Hepatocyte (in vitro differentiated cells): ENCODE data around the gene GPC3. TPM values are rescaled to one million over a fixed set of nuclear protein-coding genes. Genes with fewer than 3 reads are reported as not detected.

Experiments
- DNase-seq: peaks from one replicate; pipeline ENCODE4 v3.0.0-alpha.2; 2016; ENCODE audit warnings: low spot score
- H2AFZ ChIP-seq: fragments of 200-600 bp; sonication (generic); 2 replicates; pipeline ENCODE4 v1.6.0; 2016; ENCODE audit warnings: antibody characterized with exemption, mild to moderate bottlenecking
- H3K27ac ChIP-seq: fragments of 200-600 bp; sonication (generic); 2 replicates; pipeline ENCODE4 v1.5.1; 2016; ENCODE audit warnings: mild to moderate bottlenecking
- H3K27me3 ChIP-seq: fragments of 200-600 bp; sonication (generic); 2 replicates; pipeline ENCODE4 v1.6.1; 2016
- H3K36me3 ChIP-seq: fragments of 200-600 bp; sonication (generic); replicated peaks from 2 replicates; pipeline ENCODE4 v1.5.1; 2016; ENCODE audit warnings: low read depth; ENCODE audit not compliant: insufficient read depth
- H3K4me1 ChIP-seq: fragments of 200-600 bp; sonication (generic); 2 replicates; pipeline ENCODE4 v1.5.1; 2016; ENCODE audit warnings: mild to moderate bottlenecking, moderate library complexity; ENCODE audit not compliant: insufficient read depth
- H3K4me2 ChIP-seq: fragments of 200-600 bp; sonication (generic); 2 replicates; pipeline ENCODE4 v1.6.0; 2016
- H3K4me3 ChIP-seq: fragments of 200-600 bp; sonication (generic); 2 replicates; pipeline ENCODE4 v1.5.1; 2016; ENCODE audit warnings: mild to moderate bottlenecking
- H3K79me2 ChIP-seq: fragments of 200-600 bp; sonication (generic); 2 replicates; pipeline ENCODE4 v1.6.0; 2017; ENCODE audit warnings: mild to moderate bottlenecking
- H3K9me2 ChIP-seq: fragments of 200-600 bp; sonication (generic); replicated peaks from 2 replicates; pipeline ENCODE4 v1.6.0; 2017; ENCODE audit warnings: mild to moderate bottlenecking; ENCODE audit not compliant: insufficient read depth
- H3K9me3 ChIP-seq: fragments of 200-600 bp; sonication (generic); 2 replicates; pipeline ENCODE4 v1.5.1; 2016; ENCODE audit warnings: low read depth, mild to moderate bottlenecking
- H4K20me1 ChIP-seq: fragments of 200-600 bp; sonication (generic); 2 replicates; pipeline ENCODE4 v1.6.0; 2016; ENCODE audit warnings: mild to moderate bottlenecking; ENCODE audit not compliant: insufficient read depth, poor library complexity, severe bottlenecking
- CTCF ChIP-seq: fragments of 200-600 bp; sonication (generic); IDR thresholded peaks from 2 replicates; pipeline ENCODE4 v1.5.1; 2016; ENCODE audit warnings: antibody characterized with exemption, mild to moderate bottlenecking; ENCODE audit not compliant: poor library complexity
- EZH2 ChIP-seq: fragments of 200-600 bp; sonication (generic); IDR thresholded peaks from 2 replicates; pipeline ENCODE4 v1.6.1; 2016; ENCODE audit warnings: antibody characterized with exemption, mild to moderate bottlenecking, borderline replicate concordance
- EZH2phosphoT487 ChIP-seq: fragments of 200-600 bp; sonication (generic); IDR thresholded peaks from one replicate; pipeline ENCODE4 v1.6.1; 2018; ENCODE audit warnings: antibody characterized with exemption, mild to moderate bottlenecking, low read depth, moderate library complexity; ENCODE audit not compliant: unreplicated experiment, severe bottlenecking
- WGBS: methylation state at CpG from one replicate; pipeline ENCODE4 v1.1.6; 2016; ENCODE audit warnings: low lambda C conversion rate; ENCODE audit errors: missing lambda C conversion rate; 5-methylcytosine and 5-hydroxymethylcytosine counted together
- polyA plus RNA-seq: library from polyadenylated mRNA; unstranded; fragments of >200 nt; fragmentation: Nextera tagmentation; extraction: Ambion mirVana; gene quantifications from 2 replicates; pipeline ENCODE4 v1.2.1, GENCODE V29; 2016
- total RNA-seq: library from RNA; depleted of rRNA; stranded (reverse); fragments of >200 nt; gene quantifications from 2 replicates; pipeline ENCODE4 v1.2.3, GENCODE V29; 2014

The GPC3 gene
- total and polyA plus RNA-seq, 2 experiments from 2014 or later = 789 to 860 TPM

GRCh38 chrX:133742602-133743305 is 242.6 kb downstream of the GPC3 start:
- Histone ChIP-seq H3K9me3 (no peaks in the 10 kb centered on the region), H3K4me2 (no peak overlapping the region), H3K4me3 (no peak overlapping the region), H3K36me3 (no peaks in the 10 kb centered on the region), H3K4me1 (no peaks in the 10 kb centered on the region), H3K79me2 (peaks cover 10% of the 10 kb centered on the region), H3K9me2 (no peaks in the 10 kb centered on the region), H2AFZ (no peak overlapping the region), H4K20me1 (peaks cover 3% of the 10 kb centered on the region), H3K27me3 (no peaks in the 10 kb centered on the region), H3K27ac (no peak overlapping the region)
- no peak for DNase-seq
- 71% methylated on average over 3 of the region's 3 CpGs for WGBS
- TF ChIP-seq EZH2phosphoT487 = no peak
- TF ChIP-seq CTCF = no peak
- no peak for TF ChIP-seq EZH2

GRCh38 chrX:133741303-133741702 is 244.1 kb downstream of the GPC3 start:
- Histone ChIP-seq H3K4me2 (no peak overlapping the region), H3K9me3 (no peaks in the 10 kb centered on the region), H3K9me2 (no peaks in the 10 kb centered on the region), H2AFZ (no peak overlapping the region), H3K4me1 (no peaks in the 10 kb centered on the region), H3K36me3 (no peaks in the 10 kb centered on the region), H3K27ac (no peak overlapping the region), H3K27me3 (no peaks in the 10 kb centered on the region), H3K4me3 (no peak overlapping the region), H4K20me1 (peaks cover 3% of the 10 kb centered on the region), H3K79me2 (peaks cover 6% of the 10 kb centered on the region)
- whole genome bisulfite sequencing = 72% methylated on average over 2 of the region's 2 CpGs
- TF ChIP-seq EZH2 (no peak), EZH2phosphoT487 (no peak), CTCF (no peak)
- no peak for DNase-seq

GRCh38 chrX:133726642-133727041 is 258.8 kb downstream of the GPC3 start:
- Histone ChIP-seq H3K4me2 (peak overlapping the region; percentile 10), H3K27ac (peak overlapping the region; percentile 71), H3K36me3 (no peaks in the 10 kb centered on the region), H3K4me3 (no peak overlapping the region), H3K9me3 (no peaks in the 10 kb centered on the region), H3K9me2 (no peaks in the 10 kb centered on the region), H4K20me1 (no peaks in the 10 kb centered on the region), H3K27me3 (no peaks in the 10 kb centered on the region), H2AFZ (no peak overlapping the region), H3K79me2 (no peaks in the 10 kb centered on the region), H3K4me1 (peaks cover 5% of the 10 kb centered on the region)
- 64% methylated on average over 2 of the region's 2 CpGs for WGBS
- TF ChIP-seq EZH2 = no peak
- TF ChIP-seq EZH2phosphoT487 = no peak
- no peak for TF ChIP-seq CTCF
- no peak for DNase-seq
